ENCODE measurements around the gene MYO1H. TPM values are rescaled to one million over a fixed set of nuclear protein-coding genes. Genes with fewer than 3 reads are reported as not detected.

Gene MYO1H
- polyA plus RNA-seq, 4 donors: 1.6 TPM; not detected in 3

GRCh38 chr12:109493938-109494337, 146.2 kb downstream of the MYO1H start:
- Histone ChIP-seq H3K36me3 (ENCODE audit: control insufficient read depth in 3 of 3, insufficient read depth in 2 of 3, low read depth in 1 of 3, low read length in 3 of 3) (peaks cover 18 to 50% (median 29%) of the 10 kb centered on the region in 3 donors), H3K27ac (ENCODE audit: low read depth in 1 of 3, low read length in 2 of 3) (no peak overlapping the region), H3K27me3 (ENCODE audit: control insufficient read depth in 3 of 3, insufficient read depth in 3 of 3, low read length in 3 of 3) (no peaks in the 10 kb centered on the region), H3K4me3 (ENCODE audit: low read depth in 1 of 3, low read length in 3 of 3) (no peak overlapping the region), H3K4me1 (ENCODE audit: control insufficient read depth in 3 of 3, insufficient read depth in 2 of 3, low read depth in 1 of 3, low read length in 2 of 3) (no peaks in the 10 kb centered on the region), H3K9me3 (ENCODE audit: control insufficient read depth in 2 of 2, insufficient read depth in 1 of 2, low read depth in 1 of 2, low read length in 1 of 2) (no peaks in the 10 kb centered on the region)
- no peak for FAIRE-seq
- DNase-seq: no peak
- 100% methylated on average over 1 of the region's 1 CpG for WGBS, 3 donors

- WGBS, 3 donors: 92 to 99% (median 94%) methylated on average over 7 of the region's 7 CpGs
- no peaks in the 10 kb centered on the region for H3K9me3 ChIP-seq (ENCODE audit: control insufficient read depth in 2 of 2, insufficient read depth in 1 of 2, low read depth in 1 of 2, low read length in 1 of 2)
- DNase-seq (no peak), FAIRE-seq (no peak)
- no peaks in the 10 kb centered on the region for H3K4me1 ChIP-seq (ENCODE audit: control insufficient read depth in 3 of 3, insufficient read depth in 2 of 3, low read depth in 1 of 3, low read length in 2 of 3)
- no peak overlapping the region for H3K4me3 ChIP-seq (ENCODE audit: low read depth in 1 of 3, low read length in 3 of 3)
- H3K36me3 ChIP-seq (ENCODE audit: control insufficient read depth in 3 of 3, insufficient read depth in 2 of 3, low read depth in 1 of 3, low read length in 3 of 3): peaks cover 15 to 48% (median 26%) of the 10 kb centered on the region in 3 donors
- no peaks in the 10 kb centered on the region for H3K27me3 ChIP-seq (ENCODE audit: control insufficient read depth in 3 of 3, insufficient read depth in 3 of 3, low read length in 3 of 3)
- H3K27ac ChIP-seq (ENCODE audit: low read depth in 1 of 3, low read length in 2 of 3): no peak overlapping the region
Observed at GRCh38 chr12:109494348-109494881, 146.7 kb downstream of the MYO1H start.

GRCh38 chr12:109495012-109495411, 147.3 kb downstream of the MYO1H start:
- Histone ChIP-seq H3K4me3 (ENCODE audit: low read depth in 1 of 3, low read length in 3 of 3) (no peak overlapping the region), H3K36me3 (ENCODE audit: control insufficient read depth in 3 of 3, insufficient read depth in 2 of 3, low read depth in 1 of 3, low read length in 3 of 3) (peaks cover 14 to 46% (median 21%) of the 10 kb centered on the region in 3 donors), H3K27ac (ENCODE audit: low read depth in 1 of 3, low read length in 2 of 3) (no peak overlapping the region), H3K27me3 (ENCODE audit: control insufficient read depth in 3 of 3, insufficient read depth in 3 of 3, low read length in 3 of 3) (no peaks in the 10 kb centered on the region), H3K9me3 (ENCODE audit: control insufficient read depth in 2 of 2, insufficient read depth in 1 of 2, low read depth in 1 of 2, low read length in 1 of 2) (no peaks in the 10 kb centered on the region), H3K4me1 (ENCODE audit: control insufficient read depth in 3 of 3, insufficient read depth in 2 of 3, low read depth in 1 of 3, low read length in 2 of 3) (no peaks in the 10 kb centered on the region)
- DNase-seq (no peak), FAIRE-seq (no peak)

- no peak overlapping the region for H3K27ac ChIP-seq (ENCODE audit: low read depth in 1 of 3, low read length in 2 of 3)
- FAIRE-seq (no peak), DNase-seq (no peak)
- H3K27me3 ChIP-seq (ENCODE audit: control insufficient read depth in 3 of 3, insufficient read depth in 3 of 3, low read length in 3 of 3): no peaks in the 10 kb centered on the region
- no peaks in the 10 kb centered on the region for H3K4me1 ChIP-seq (ENCODE audit: control insufficient read depth in 3 of 3, insufficient read depth in 2 of 3, low read depth in 1 of 3, low read length in 2 of 3)
- peaks cover 14 to 51% (median 17%) of the 10 kb centered on the region in 3 donors for H3K36me3 ChIP-seq (ENCODE audit: control insufficient read depth in 3 of 3, insufficient read depth in 2 of 3, low read depth in 1 of 3, low read length in 3 of 3)
- no peak overlapping the region for H3K4me3 ChIP-seq (ENCODE audit: low read depth in 1 of 3, low read length in 3 of 3)
- H3K9me3 ChIP-seq (ENCODE audit: control insufficient read depth in 2 of 2, insufficient read depth in 1 of 2, low read depth in 1 of 2, low read length in 1 of 2): no peaks in the 10 kb centered on the region
Observed at GRCh38 chr12:109496306-109496705, 148.6 kb downstream of the MYO1H start.

GRCh38 chr12:109497675-109498074, 150.0 kb downstream of the MYO1H start:
- H3K27ac ChIP-seq (ENCODE audit: low read depth in 1 of 3, low read length in 2 of 3): no peak overlapping the region
- no peaks in the 10 kb centered on the region for H3K4me1 ChIP-seq (ENCODE audit: control insufficient read depth in 3 of 3, insufficient read depth in 2 of 3, low read depth in 1 of 3, low read length in 2 of 3)
- no peak for DNase-seq
- H3K36me3 ChIP-seq (ENCODE audit: control insufficient read depth in 3 of 3, insufficient read depth in 2 of 3, low read depth in 1 of 3, low read length in 3 of 3): peaks cover 17 to 52% (median 23%) of the 10 kb centered on the region in 3 donors
- H3K27me3 ChIP-seq (ENCODE audit: control insufficient read depth in 3 of 3, insufficient read depth in 3 of 3, low read length in 3 of 3): no peaks in the 10 kb centered on the region
- H3K9me3 ChIP-seq (ENCODE audit: control insufficient read depth in 2 of 2, insufficient read depth in 1 of 2, low read depth in 1 of 2, low read length in 1 of 2): no peaks in the 10 kb centered on the region
- FAIRE-seq: no peak
- H3K4me3 ChIP-seq (ENCODE audit: low read depth in 1 of 3, low read length in 3 of 3): no peak overlapping the region
- 92 to 93% (median 93%) methylated on average over 7 of the region's 7 CpGs for WGBS, 3 donors

Other genes with a start within 250 kb of the MYO1H start
- gene ACACB, start 231.3 kb upstream of the MYO1H start, polyA plus RNA-seq: 10 to 100 TPM in 3 of 4 donors, 1 to 10 TPM in 1; 7.0 to 40.5 (median 14.1) TPM
- gene FOXN4, start 38.6 kb upstream of the MYO1H start, polyA plus RNA-seq: under 1 TPM in 1 of 4 donors, not detected in 3; 0.03 TPM
- 10 to 100 TPM; 14.3 to 28.4 (median 19.0) TPM for gene KCTD10, start 129.4 kb downstream of the MYO1H start, polyA plus RNA-seq
- gene UBE3B, start 129.7 kb downstream of the MYO1H start, polyA plus RNA-seq: 10 to 100 TPM; 13.0 to 33.2 (median 13.3) TPM
- 10 to 100 TPM; 23.9 to 95.9 (median 33.1) TPM for gene MMAB, start 225.6 kb downstream of the MYO1H start, polyA plus RNA-seq
- gene MVK, start 225.9 kb downstream of the MYO1H start, polyA plus RNA-seq: 10 to 100 TPM; 15.1 to 36.4 (median 16.1) TPM